PC-3 (cell line): ENCODE results near the gene DLGAP1. TPM values are rescaled to one million over a fixed set of nuclear protein-coding genes. Genes with fewer than 3 reads are reported as not detected.

ENCODE experiments used
- ATAC-seq: fragments of 200-7000 bp; cut with Tn5 transposase; 2 replicates; pipeline ENCODE4 v1.9.1; 2020; ENCODE audit warnings: mild to moderate bottlenecking, moderate library complexity
- BruUV-seq: library from RNA; stranded (reverse); fragments of 400-500 nt; replicated peaks from 2 replicates; lab custom pipeline; 2021; lab: Mats Ljungman, UMichigan
- CTCF ChIA-PET: fragments of 300-600 bp; sonication (Branson Sonifier 250); formaldehyde crosslinking; loops from one replicate; lab custom pipeline; 2022; ENCODE audit warnings: antibody characterized with exemption; lab: Charles Lee
- POLR2A ChIA-PET: fragments of 300-600 bp; sonication (Branson Sonifier 250); formaldehyde crosslinking; loops from one replicate; lab custom pipeline; 2022; ENCODE audit warnings: antibody characterized with exemption; ENCODE audit not compliant: unreplicated experiment; lab: Charles Lee
- DNase-seq: peaks from one replicate; pipeline ENCODE4 v3.0.0-alpha.2; 2015
- H2AFZ ChIP-seq: fragments of 300-600 bp; sonication (generic); 2 replicates; pipeline ENCODE4 v1.6.0; 2016; ENCODE audit warnings: antibody characterized with exemption, low read length
- H3F3A ChIP-seq: fragments of 300-600 bp; sonication (generic); one replicate; pipeline ENCODE4 v1.6.0; 2017; ENCODE audit warnings: antibody characterized with exemption, low read length, control low read depth, mild to moderate bottlenecking; ENCODE audit not compliant: unreplicated experiment
- H3K27ac ChIP-seq: fragments of 300-600 bp; sonication (generic); 2 replicates; pipeline ENCODE4 v1.5.1; 2016; ENCODE audit warnings: mild to moderate bottlenecking, low read length
- H3K27me3 ChIP-seq: fragments of 300-600 bp; sonication (generic); 2 replicates; pipeline ENCODE4 v1.6.1; 2016; ENCODE audit warnings: low read length, mixed read lengths
- H3K36me3 ChIP-seq: fragments of 300-600 bp; sonication (generic); 2 replicates; pipeline ENCODE4 v1.6.1; 2016; ENCODE audit warnings: low read depth, mixed run types, low read length, mixed read lengths
- H3K4me1 ChIP-seq: fragments of 300-600 bp; sonication (generic); 2 replicates; pipeline ENCODE4 v1.5.1; 2016; ENCODE audit warnings: low read length; ENCODE audit not compliant: insufficient read depth
- H3K4me2 ChIP-seq: fragments of 300-600 bp; sonication (generic); 2 replicates; pipeline ENCODE4 v1.6.0; 2016; ENCODE audit warnings: low read length
- H3K4me3 ChIP-seq: fragments of 300-600 bp; sonication (generic); 2 replicates; pipeline ENCODE4 v1.5.1; 2016; ENCODE audit warnings: mild to moderate bottlenecking, low read length, mixed read lengths
- H3K79me2 ChIP-seq: fragments of 300-600 bp; sonication (generic); 2 replicates; pipeline ENCODE4 v1.6.1; 2017; ENCODE audit warnings: low read length, mixed read lengths
- H3K9ac ChIP-seq: fragments of 300-600 bp; sonication (generic); 2 replicates; pipeline ENCODE4 v1.6.0; 2016; ENCODE audit warnings: mild to moderate bottlenecking, low read length
- H3K9me2 ChIP-seq: fragments of 300-600 bp; sonication (generic); replicated peaks from 2 replicates; pipeline ENCODE4 v1.6.1; 2016; ENCODE audit warnings: mixed run types, low read length, mixed read lengths
- H3K9me3 ChIP-seq: fragments of 300-600 bp; sonication (generic); 2 replicates; pipeline ENCODE4 v1.6.1; 2016; ENCODE audit warnings: low read length, mixed read lengths
- H4K20me1 ChIP-seq: fragments of 300-600 bp; sonication (generic); 2 replicates; pipeline ENCODE4 v1.6.1; 2016; ENCODE audit warnings: low read length, mixed read lengths
- EZH2 ChIP-seq: fragments of 300-600 bp; sonication (generic); IDR thresholded peaks from one replicate; pipeline ENCODE4 v1.6.1; 2017; ENCODE audit warnings: antibody characterized with exemption, mild to moderate bottlenecking, low read length; ENCODE audit not compliant: unreplicated experiment
- EZH2phosphoT487 ChIP-seq: fragments of 300-600 bp; sonication (generic); IDR thresholded peaks from 2 replicates; pipeline ENCODE4 v1.6.1; 2018; ENCODE audit warnings: mild to moderate bottlenecking, antibody characterized with exemption, low read length, borderline replicate concordance
- intact Hi-C: fragments of 100-400 bp; cut with micrococcal nuclease; formaldehyde crosslinking; loops from 2 replicates; pipeline ENCODE4 v1.9.0; 2023
- total RNA-seq: library from RNA; depleted of rRNA; stranded (reverse); fragments of >200 nt; gene quantifications from 2 replicates; pipeline ENCODE4 v1.2.3, GENCODE V29; 2014
- TF ChIP-seq, protein P1 (sequence below): fragments of 300-600 bp; sonication (generic); conservative IDR thresholded peaks from 2 replicates; pipeline ENCODE4 v1.5.1; 2017; ENCODE audit warnings: antibody characterized with exemption, low read depth, mild to moderate bottlenecking, low read length

Gene DLGAP1
- total RNA-seq, 1 experiment from 2014 or later: not detected

DNA sequence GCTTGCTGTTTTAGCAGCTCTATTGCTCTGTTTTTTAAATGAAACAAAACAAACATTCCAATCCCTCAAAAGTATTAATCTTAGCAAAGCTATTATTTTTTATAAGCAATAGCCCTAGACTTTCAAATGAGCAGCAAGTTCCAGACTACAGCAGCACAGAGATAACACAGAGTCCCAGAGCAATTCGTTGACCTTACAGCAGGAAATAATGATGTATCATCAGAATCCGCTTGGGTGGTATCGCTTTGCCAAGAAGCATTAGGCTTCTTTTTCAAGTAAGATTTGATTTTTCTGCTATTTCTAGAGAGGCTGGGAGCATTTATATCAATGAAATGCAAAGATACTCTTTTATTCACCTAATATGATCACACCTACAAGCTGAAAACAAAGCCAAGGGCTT is 209.7 kb downstream of the DLGAP1 start:
- DNase-seq (no peak), ATAC-seq (no peak)

DNA sequence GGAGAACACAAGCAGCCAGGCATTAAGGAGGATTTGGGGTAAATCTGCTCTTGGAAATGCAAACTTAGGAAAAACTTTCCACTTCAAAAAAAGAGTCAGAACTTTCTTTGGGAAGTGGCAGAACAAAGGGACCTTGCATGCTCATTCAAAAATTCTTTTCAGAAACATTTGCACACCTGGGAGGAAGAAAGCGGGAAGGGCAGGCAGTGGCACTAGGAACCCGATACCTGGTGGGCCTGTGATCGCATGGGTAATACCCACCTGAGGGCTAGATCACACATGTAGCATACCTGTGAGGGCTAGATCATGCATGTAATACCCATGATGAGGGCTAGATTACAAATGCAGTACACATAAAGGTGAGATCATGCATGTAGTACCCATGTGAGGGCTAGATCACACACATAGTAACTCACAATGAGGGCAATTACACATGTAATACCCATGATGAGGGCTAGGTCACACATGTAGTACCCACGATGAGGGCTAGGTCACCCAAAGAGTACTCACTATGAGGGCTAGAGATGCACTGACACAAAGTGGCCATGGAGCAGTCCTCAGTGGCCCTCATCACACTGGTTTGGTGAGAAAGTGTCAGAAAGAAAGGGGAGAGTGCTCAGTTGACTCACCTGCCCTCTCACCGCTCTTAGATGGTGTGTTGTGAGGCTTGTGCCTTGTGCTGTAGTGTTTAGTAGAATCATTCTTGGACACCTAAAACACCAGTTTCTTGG is 212.5 kb downstream of the DLGAP1 start:
- no peak overlapping the region for H3K27ac ChIP-seq
- H2AFZ ChIP-seq: no peak overlapping the region
- H4K20me1 ChIP-seq: no peaks in the 10 kb centered on the region
- intact Hi-C loops: no loop called here
- CTCF ChIA-PET: no interaction called here
- no peaks in the 10 kb centered on the region for H3K4me1 ChIP-seq
- H3K79me2 ChIP-seq: no peaks in the 10 kb centered on the region
- no peak overlapping the region for H3K9ac ChIP-seq
- POLR2A ChIA-PET: no interaction called here
- H3K27me3 ChIP-seq: no peaks in the 10 kb centered on the region
- BruUV-seq: no TSS peak
- H3K36me3 ChIP-seq: no peaks in the 10 kb centered on the region
- H3K4me2 ChIP-seq: no peak overlapping the region
- H3K4me3 ChIP-seq: no peak overlapping the region
- DNase-seq (no peak), ATAC-seq (no peak)
- TF ChIP-seq EZH2phosphoT487 (no peak), EZH2 (no peak)
- TF ChIP-seq, protein P1, sequence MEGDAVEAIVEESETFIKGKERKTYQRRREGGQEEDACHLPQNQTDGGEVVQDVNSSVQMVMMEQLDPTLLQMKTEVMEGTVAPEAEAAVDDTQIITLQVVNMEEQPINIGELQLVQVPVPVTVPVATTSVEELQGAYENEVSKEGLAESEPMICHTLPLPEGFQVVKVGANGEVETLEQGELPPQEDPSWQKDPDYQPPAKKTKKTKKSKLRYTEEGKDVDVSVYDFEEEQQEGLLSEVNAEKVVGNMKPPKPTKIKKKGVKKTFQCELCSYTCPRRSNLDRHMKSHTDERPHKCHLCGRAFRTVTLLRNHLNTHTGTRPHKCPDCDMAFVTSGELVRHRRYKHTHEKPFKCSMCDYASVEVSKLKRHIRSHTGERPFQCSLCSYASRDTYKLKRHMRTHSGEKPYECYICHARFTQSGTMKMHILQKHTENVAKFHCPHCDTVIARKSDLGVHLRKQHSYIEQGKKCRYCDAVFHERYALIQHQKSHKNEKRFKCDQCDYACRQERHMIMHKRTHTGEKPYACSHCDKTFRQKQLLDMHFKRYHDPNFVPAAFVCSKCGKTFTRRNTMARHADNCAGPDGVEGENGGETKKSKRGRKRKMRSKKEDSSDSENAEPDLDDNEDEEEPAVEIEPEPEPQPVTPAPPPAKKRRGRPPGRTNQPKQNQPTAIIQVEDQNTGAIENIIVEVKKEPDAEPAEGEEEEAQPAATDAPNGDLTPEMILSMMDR: no peak
- peaks cover 39% of the 10 kb centered on the region for H3K9me3 ChIP-seq
- no peaks in the 10 kb centered on the region for H3K9me2 ChIP-seq
- H3F3A ChIP-seq: no peaks in the 10 kb centered on the region

More for the DNA sequence above, 209.7 kb downstream of the DLGAP1 start:
- Histone ChIP-seq H3K79me2 (no peaks in the 10 kb centered on the region), H3K27ac (no peak overlapping the region), H3K9me3 (peaks cover 26% of the 10 kb centered on the region), H3K27me3 (no peaks in the 10 kb centered on the region), H3K36me3 (no peaks in the 10 kb centered on the region), H3K4me2 (no peak overlapping the region), H2AFZ (no peak overlapping the region), H3K9ac (no peak overlapping the region), H3K9me2 (no peaks in the 10 kb centered on the region), H3K4me3 (no peak overlapping the region), H4K20me1 (no peaks in the 10 kb centered on the region), H3F3A (no peaks in the 10 kb centered on the region), H3K4me1 (no peaks in the 10 kb centered on the region)
- POLR2A ChIA-PET: no interaction called here
- no TSS peak for BruUV-seq
- CTCF ChIA-PET: no interaction called here
- intact Hi-C loops: no loop called here
- TF ChIP-seq EZH2 (no peak), EZH2phosphoT487 (no peak)
- TF ChIP-seq, protein P1: no peak

DNA sequence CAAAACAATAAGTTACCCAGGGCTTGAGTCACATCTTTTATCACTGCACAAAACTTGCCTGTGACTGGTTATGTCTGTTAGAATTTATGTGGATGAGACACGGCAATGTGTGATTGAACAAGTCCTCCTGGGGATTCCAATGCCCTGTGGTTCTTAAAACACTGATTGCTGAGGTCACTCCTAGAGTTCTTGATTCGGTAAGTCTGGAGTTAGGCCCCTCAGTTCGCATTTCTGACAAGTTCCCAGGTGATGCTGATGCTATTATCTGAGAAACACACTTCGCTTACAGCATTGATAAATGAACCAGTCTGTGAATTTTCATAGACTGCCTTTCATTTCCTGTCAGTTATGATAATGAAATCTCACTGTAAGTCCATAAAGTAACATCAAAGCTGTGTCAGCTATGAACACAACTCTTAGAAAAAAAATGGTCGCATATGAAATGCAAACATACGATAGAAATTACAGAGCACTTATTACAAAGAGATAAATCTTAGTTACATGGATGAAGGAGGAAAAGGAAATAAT is 214.0 kb downstream of the DLGAP1 start:
- Histone ChIP-seq H3K4me2 (no peak overlapping the region), H3K27ac (no peak overlapping the region), H3K4me1 (no peaks in the 10 kb centered on the region), H3F3A (no peaks in the 10 kb centered on the region), H3K36me3 (no peaks in the 10 kb centered on the region), H3K9ac (no peak overlapping the region), H3K9me3 (peaks cover 34% of the 10 kb centered on the region), H3K9me2 (no peaks in the 10 kb centered on the region), H2AFZ (no peak overlapping the region), H4K20me1 (no peaks in the 10 kb centered on the region), H3K27me3 (no peaks in the 10 kb centered on the region), H3K79me2 (no peaks in the 10 kb centered on the region), H3K4me3 (no peak overlapping the region)
- ATAC-seq (no peak), DNase-seq (no peak)
- intact Hi-C loops: no loop called here
- BruUV-seq: no TSS peak
- ChIA-PET POLR2A (no interaction called here), CTCF (no interaction called here)
- TF ChIP-seq, protein P1: no peak
- TF ChIP-seq EZH2phosphoT487: no peak
